CD1c-positive myeloid dendritic cell (primary cell): ENCODE results near the gene LPIN3.

Experiments used
- DNase-seq: peaks from one replicate; pipeline ENCODE4 v3.0.0-alpha.2; 2016; ENCODE audit errors: extremely low spot score

Gene LPIN3

DNA sequence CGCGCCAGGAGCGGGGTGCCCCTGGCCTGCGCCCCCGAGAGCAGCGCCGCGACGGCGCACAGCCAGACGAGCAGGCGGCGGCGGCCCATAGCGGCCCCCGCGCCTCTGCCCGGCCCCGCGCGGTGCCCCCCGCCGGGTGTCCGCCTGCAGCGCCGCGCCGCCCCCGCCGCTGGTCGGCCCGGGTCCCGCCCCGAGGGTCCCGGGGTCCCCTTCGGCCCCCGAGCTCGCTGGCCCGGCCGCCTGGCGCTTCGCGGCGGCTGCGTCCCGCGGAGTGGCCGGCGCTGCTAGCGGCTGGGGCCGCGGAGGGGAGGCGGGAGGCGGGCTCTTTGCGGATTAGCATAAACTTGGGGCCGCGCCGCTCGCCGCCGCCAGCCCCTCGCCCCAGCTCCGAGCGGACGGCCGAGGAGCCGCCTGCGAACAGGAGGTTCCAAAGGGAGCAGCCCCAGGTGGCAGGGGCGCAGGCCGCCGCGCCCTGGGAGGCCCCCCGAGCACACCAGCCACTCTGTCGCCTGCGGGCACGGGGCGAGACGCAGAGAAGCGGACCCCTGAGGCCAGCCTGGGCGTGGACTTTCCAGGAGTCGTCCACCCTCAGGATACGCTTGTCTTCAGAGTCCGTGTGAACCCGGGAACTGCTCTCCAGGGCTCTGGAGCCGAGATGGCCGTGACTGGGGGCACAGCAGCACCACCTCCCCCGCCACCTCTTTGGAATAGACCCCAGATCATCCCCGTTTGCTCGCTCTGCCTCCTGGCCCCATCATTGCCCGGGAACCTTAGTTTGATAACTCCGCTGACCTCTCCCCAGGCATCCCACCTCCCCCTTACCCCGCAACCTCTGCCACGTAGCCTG lies 26.1 kb downstream of the LPIN3 start, which contains the start of gene EMILIN3:
EMILIN3 (minus strand) TSS at position 273 of the 847 bp plus-strand sequence; CDS start at position 89, 184 bp downstream.
- DNase-seq: no peak

DNA sequence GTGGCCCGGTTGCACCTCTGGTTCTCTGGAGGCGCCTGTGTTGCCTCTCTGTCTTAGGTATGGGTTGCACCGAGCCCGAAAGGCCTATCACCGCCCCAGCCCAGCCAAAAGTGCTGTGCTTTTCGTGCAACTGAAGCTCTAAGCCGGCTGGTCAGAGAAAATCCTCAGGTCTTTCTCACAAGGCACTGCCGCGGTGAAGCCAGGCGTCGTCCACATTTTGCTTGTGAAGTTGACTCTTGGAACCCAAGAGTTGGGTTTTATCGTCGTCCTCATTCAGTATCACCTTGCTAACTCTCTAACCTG lies 26.7 kb downstream of the LPIN3 start:
- DNase-seq: no peak

DNA sequence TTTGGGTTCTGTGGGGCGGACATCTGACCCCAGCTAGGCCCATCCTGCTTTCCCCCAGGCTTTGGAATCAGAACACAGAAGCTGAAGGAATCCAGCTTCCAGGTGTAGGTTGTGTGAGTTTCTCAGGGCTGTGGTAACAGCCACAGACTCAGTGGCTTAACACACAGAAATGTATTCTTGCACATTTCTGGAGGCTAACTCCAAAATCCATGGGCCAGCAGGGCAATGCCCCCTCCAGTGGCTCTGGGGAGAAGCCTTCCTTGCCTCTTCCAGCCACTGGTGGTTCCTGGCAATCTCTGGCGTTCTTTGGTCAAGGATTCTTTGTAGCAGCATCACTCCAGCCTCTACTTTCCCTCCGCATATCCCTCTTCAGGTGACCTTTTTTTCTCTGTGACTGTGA lies 27.3 kb downstream of the LPIN3 start:
- DNase-seq: no peak

DNA sequence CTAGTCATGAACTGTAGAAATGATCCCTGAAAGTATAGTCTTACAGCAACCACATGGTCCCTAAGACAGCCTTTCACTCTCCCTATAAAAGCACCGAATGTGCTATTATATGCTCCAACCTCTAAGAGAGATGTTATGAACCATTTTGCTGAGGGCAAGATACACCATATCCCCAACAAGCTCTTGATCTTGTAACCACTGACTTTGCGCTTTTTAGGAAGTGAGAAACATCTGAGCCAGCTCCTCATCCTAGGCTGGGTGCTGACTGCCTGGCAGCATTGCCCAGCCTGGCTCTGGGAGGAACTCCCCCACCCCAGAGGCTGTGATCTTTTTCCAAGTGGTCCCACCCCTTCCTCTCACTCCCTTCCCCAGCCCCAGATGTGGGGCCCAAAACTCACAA lies 29.1 kb downstream of the LPIN3 start:
- peak; percentile 3 for DNase-seq

DNA sequence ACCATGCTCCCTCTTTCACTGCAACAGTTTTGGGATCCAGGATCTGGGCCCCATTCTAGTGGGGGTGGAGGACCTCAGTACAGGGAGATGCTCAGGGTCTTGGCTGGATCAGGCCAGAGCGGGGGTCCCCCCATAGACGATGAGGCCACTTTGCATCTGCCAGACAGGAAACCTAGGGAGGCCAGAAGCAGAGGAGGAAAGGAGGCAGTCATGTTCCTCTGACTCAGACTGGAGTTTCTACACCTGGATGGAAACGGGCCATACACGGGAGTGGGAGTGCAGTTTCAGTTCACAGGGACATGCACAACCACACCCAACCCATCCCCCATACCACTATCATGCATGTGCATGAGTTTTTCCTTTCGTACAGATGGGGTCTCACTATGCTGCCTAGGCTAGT lies 29.6 kb downstream of the LPIN3 start:
- DNase-seq: no peak

DNA sequence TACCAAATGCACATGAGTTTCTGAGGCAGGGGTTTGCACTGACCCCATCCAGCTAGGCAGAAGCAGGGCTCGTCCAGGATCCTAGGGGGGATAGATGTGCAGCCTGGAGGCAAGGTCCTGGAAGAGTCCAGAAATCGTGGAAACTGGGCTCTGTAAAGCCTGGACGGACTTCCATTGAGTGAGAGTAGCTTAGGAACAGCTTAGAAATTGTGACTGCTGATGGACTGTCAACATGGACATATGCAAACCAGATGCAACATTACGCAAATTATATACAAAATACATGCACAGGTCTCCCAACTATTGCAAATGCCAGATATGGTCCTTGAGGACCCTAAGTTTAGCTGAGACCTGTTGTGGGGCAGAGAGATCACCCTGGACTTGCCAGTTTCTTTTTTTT lies 30.8 kb downstream of the LPIN3 start:
- DNase-seq: no peak

DNA sequence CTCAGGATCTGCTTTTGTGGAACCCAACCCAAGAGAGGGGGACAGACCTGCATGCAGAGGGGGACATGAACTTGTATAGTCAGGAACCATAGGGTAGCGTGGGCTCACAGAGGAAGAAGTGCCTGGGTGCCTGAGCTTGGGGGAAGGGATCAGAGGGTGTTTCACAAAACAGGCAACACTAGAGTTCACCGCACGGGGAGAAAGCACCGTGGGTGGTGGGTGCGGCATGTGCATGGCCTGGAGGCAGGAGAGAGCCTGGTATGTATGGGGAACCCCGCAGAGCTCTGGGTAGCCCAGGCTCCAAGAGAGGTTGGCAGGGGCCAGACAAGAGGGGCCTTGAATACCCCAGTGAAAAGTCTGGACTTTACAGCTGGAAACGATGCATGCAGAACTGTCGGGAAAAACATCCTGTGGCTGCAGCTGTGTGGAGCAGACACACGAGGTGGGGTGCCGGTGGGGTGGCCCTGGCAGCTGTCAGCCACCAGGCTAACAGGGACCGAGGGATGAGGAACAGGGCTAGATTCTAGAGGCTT lies 32.7 kb downstream of the LPIN3 start:
- DNase-seq: no peak

DNA sequence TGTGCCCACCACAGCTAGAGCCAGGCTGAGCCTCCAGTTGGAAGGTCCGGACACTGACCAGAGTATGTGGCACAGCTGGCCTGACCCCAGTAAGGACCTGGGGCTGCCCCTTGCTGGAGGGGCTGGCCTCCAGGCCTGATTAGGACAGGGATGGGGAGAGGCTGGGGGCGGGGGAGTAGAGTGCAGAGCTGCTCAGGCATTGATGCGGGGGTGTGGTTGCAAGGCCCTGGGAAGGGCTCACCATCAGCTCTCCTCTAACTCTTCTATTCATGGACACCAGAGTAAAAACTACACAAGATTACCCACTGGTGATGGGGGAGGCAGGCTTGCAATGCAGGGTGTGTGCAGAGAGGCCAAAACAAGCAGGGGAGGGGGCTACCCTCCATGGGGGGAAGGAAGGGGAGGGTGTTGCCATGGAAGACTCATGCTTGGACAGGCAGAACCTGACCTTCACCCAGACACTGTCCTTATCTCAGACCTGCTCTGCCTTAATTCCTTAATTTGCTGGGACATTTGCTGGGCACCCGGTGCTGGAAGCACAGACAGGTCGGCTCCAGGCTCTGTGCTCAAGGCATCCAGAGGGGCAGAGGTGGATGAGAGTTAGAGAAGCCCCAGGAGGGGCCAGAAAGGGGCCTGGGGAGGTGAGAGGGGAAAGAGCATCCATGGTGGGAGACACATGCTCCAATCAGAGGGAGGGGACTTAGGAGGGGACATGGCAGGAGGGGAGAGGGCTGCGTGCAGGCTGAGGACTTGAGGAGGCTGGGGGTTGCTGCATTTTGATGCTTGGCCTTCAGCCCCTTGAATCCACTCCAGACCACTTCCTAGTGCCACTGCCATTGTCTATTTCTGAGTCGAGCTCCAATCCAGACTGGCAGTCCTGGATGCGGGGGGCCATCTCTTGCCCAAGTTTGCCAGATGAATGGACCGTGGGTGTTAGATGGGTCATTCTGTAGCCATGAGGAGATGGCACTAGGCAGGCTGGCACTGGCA lies 33.6 kb downstream of the LPIN3 start:
- no peak for DNase-seq

DNA sequence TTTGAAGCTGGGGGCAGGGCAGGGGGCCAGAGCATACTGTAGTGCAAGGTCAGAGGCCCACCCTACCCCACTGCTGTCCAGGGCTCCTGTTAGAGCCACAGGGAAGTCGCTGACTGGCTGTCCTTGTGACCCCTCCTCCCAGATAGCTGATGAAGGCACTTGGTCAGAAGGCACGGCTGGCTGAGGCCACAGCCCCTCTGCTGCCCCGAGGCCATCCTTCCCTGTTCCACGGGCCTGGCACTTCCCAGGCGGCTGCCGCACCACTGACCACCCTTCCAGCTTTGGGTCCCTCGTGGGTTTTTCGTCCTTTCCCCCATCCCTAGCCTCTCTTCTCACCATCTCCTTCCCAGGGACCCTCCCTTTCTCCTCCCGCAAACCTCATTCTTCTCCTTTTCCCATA lies 35.2 kb downstream of the LPIN3 start:
- no peak for DNase-seq

DNA sequence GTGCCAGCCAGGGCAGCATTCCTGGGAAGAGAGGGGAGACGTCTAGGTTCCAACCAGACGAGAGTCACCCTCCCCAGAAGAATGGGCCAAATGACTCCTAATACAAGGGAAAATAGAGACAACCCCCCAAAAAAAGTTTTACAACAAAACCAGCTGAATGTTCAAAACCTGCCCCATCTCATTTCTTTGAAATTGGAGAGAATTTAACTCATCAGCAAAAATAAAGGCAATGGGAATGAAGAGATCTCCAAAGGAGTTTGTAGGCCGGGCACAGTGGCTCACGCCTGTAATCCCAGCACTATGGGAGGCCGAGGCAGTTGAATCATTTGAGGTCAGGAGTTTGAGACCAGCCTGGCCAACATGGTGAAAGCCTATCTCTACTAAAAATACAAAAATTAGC lies 35.7 kb downstream of the LPIN3 start:
- DNase-seq: no peak

DNA sequence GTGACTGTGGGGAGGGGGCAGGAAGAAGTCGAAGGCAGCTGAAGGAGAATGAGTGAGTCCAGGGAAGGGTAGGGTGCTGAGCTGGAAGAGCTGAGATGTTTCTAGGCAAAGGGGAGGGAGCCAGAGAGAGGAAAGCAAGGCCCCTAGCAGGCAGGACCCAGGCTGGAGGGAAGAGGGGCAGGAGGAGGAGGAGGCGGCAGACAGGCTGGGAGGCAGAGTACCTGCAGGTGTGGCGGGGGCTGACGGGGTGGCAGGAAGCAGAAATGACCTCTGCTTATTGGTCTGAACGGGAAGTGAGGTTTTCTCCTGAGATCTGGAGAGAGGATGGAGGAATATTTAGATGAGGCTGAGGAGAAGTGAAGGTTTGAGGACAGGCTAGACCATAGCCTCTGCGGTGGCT lies 36.7 kb downstream of the LPIN3 start:
- DNase-seq: no peak

DNA sequence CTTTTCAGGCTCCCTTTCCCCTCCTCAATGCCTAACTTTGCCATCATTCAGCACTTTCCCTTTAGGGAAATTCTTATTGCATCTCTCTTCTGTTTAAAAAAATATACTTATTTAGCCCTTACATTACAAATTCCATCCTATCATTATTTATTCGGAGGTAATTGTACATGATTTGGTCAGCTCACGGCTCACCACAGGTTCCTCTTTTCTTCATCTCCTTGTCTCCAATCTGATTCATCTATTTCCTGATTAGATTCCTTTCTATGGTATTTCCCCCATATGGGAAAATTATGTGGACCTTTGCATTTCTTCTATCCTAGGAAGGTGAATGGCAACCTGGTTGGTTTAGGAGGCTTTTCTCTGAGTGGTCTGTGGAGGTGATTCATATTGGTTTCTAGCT lies 38.9 kb downstream of the LPIN3 start:
- DNase-seq: peak; percentile 8

DNA sequence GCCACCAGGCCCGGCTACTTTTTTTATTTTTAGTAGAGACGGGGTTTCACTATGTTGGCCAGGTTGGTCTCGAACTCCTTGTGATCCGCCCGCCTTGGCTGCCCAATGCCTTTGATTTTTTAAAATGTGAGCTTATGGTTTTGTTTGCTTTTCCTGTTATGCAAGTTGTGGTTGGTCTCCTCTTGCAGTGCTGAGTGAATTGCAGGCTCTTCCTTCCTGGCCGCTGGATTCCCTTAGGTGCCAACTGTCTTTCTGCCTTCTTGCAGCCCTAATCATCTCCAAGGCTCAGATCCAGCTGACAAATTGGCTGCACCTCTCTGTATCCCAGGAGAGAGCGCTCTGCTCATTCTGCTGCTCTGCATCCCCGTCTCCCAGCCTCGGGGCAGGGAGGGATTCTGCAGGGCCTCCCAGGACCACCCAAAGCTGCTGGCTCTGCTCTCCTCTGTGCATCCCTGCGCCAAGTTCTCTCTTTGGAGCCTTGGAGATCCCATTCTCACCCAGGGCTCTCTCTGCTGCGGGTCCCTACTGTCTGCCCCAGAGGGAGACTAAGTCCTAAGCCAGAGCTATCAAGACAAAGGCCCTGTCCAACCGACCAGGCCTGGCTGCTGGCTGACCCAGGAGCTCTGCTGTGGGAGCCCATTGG lies 40.1 kb downstream of the LPIN3 start:
- DNase-seq: no peak

DNA sequence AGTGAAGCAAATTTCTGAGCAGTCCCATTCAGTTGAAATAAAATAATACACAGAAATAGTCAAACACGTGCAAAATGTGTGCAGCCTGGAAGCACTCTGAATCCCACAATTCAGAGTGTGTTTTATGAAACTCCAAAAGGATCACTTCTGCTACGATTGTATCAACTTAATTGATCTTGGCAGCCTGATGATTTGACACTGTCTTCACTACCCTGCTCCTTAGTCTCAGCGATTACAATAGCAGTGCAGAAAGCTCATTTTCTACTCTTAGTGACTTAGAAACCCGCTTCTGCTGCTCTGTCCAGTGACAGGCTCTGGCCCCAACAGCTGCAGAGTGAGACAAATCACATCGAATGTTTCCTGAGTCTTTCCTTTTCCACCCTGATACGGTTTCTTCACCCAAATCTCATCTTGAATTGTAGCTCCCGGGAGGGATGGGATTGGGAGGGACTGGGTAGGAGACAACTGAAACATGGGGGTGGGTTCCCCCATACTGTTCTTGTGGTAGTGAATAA lies 42.2 kb downstream of the LPIN3 start:
- no peak for DNase-seq

DNA sequence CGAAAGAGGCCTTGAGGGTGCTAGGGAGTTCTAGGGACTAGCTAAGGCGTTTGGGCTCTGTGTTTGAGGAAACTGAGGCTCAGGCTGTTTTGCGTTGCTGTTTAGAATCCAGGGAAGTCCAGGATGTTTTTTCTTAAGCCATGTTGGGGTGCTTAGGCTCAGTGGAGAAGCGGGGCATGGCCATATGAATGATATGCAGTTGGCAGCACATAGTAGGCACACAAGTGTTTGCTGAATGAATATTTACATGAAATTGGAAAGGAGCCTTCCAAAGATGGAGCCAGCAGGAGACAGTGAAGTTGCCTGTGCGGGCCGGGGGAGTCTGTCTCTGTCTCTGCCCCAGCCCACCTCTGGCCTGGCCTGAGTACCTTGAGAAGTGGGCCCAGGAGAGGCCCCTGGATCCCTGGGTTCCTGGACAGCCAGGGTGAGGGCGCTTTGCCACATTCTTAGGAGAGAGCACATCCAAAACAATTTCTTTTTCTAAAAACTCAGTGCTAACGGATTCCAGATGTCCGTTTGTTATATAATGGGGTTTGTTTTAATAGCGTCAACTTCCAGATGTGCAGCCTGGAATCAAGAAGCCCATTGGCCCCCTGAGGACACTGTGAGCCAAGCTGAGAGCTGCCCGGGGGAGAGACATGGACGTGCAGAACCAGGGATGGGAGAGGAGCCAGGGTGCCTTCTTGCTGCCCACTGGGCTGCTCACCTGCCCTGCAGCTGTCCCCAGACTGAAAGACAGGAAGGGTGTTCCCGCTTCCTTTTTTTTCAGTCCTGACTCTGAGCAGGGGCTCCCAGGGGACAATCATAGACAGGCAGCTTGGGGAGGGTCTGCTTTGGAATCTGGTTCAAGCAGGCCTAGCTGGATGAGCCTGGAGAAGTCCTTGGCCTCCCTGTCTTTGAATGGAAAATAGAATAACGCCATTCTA lies 46.1 kb downstream of the LPIN3 start:
- no peak for DNase-seq

DNA sequence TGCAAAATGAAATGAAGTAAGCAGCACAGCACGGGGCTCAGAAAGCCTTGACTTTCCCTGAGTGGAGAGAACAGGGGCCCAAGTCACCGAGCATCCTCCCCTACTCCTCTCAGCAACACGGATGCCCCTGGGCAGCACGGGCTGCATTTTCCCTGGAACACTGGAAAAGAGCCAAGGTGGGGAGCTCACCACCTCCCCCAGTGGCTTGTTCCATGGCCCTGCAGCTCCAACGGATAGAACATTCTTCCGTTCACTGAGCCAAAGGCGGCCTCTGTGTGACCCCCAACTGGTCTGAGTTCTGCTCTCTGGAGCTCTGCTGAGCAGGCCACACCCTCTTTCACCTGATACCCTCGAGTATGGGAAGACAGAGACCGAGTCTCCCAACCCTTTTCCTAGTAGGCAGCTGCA lies 46.8 kb downstream of the LPIN3 start:
- DNase-seq: no peak

DNA sequence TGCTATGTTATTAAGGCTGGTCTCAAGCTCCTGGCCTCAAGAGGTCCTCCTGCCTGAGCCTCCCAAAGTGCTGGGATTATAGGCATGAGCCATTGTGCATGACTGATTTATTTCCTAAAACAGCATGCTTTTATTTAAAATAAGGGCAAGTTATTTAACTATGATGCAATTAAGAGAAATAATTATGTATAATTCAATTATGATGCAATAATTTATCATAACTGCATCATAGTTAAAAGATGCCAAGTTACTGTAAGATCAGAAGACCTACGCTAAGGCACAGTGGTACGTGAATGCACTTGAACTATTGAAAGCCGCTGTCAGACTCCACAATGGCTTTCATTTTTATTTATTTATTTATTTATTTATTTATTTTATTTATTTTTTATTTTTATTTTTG lies 50.3 kb downstream of the LPIN3 start:
- DNase-seq: no peak

DNA sequence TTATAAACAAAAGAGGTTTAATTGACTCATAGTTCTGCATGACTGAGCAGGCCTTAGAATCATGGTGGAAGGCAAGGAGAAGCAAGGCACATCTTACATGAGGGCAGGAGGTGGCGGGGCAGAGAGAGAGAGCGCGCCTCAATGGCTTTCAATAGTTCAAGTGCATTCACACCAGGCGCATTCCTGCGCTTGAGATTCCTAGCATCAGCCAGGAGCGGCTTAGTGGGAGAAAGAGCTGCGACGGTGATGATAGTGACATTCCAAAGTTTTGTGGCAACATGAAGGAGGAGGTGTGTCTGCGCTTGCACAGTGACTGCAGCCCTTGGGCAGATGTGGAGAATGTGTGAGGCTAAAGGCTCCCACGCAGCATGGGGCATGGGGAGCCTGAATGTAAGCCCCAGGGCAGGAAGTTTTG lies 51.0 kb downstream of the LPIN3 start:
- no peak for DNase-seq

DNA sequence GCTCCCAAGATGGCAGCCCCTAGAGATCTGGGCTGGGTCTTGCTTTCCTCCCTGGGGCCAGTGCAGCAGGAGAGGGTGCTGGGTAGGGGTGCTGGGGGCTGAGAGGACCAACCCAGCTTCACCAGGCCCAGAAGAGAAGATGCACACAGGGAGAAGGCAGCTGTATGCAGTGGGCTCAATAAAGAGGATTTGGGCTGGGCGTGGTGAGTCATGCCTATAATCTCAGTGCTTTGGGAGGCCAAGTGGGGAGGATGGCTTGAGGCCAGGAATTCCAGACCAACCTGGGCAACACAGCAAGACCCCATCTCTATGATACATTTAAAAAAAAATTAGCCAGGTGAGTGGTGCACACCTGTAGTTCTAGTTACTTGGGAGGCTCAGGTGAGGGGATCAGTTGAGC lies 51.7 kb downstream of the LPIN3 start:
- no peak for DNase-seq

DNA sequence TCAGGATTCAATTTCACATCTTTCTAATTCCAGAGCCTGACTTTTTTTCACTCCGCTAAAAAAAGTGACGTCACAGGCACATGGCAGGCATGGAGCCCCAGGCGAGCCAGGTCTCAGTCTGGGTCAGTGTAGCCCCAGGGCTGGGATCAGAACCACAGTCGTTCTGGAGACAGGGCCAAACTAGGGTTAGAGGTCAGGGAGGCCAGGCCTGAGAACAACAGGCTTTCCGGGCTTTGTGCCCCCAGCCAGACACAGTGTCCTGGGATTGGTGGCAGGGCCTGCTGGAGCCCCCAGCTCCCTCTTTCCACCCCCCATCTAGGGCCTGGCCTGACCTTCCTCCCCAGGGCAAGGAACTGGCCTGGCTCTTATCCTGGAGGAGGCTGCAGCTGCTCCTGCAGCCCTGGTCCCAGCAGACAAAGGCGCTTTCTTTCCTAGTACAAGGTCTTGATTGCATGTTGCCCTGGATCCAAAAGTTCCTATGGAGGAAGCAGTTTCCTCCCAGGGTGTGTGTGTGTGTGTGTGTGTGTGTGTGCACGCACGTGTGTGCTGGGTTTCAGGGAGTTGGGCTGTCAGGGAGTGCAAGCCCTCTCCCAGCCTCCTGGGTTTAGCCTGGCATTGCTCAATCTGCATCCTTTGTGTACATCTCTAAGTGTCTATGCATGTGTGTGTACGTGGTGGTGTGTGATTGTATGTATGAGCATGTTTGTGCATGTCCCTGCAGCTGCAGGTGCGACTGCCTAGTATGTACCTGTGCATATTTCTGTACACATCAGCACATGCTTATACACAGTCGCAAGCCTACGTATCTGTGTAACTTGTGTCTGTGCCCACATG lies 52.5 kb downstream of the LPIN3 start:
- DNase-seq: no peak
